ENCODE measurements around the gene METTL16.

DNA sequence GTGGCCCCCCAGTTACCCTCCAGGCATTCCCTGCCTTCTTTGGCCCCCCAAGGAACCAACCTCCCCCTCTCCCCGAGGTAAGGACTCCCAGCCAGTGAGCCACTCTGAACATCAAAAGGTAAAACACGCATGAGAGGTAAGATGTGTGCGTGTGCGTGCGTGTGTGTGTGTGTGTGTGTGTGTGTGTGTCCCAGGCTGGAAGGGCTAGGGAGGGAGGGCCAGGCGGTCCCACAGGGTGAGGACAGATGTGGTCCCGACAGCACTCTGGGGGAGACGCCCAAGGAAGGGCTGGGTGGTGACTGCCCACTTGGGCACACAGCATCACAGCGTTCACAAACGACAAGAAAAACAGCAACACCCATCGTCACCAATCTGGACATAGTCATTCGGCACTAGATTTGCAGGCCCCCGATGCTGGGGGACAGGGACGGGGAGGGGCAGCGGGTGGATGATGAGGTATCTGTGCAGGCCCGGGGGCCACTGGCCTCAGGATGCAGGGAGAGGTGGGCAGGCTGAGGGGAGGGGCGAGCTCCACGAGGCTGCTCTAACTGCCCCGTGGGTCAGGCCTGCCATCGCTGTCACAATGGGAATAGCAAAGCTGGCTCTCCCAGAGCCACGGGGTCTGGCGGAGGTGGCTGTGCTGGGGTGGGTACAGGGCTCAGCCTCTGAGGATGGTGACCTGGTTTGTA is 127.1 kb downstream of the METTL16 start:
- TF ChIP-seq, protein P1, sequence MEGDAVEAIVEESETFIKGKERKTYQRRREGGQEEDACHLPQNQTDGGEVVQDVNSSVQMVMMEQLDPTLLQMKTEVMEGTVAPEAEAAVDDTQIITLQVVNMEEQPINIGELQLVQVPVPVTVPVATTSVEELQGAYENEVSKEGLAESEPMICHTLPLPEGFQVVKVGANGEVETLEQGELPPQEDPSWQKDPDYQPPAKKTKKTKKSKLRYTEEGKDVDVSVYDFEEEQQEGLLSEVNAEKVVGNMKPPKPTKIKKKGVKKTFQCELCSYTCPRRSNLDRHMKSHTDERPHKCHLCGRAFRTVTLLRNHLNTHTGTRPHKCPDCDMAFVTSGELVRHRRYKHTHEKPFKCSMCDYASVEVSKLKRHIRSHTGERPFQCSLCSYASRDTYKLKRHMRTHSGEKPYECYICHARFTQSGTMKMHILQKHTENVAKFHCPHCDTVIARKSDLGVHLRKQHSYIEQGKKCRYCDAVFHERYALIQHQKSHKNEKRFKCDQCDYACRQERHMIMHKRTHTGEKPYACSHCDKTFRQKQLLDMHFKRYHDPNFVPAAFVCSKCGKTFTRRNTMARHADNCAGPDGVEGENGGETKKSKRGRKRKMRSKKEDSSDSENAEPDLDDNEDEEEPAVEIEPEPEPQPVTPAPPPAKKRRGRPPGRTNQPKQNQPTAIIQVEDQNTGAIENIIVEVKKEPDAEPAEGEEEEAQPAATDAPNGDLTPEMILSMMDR (IDR thresholded peaks at IDR 0.05), result no peak
- TF ChIP-seq SMC3 (IDR thresholded peaks at IDR 0.05; ENCODE audit: low read depth, low read length) (no peak), NRF1 (IDR thresholded peaks at IDR 0.05; ENCODE audit: low read depth, low read length) (no peak), POLR2AphosphoS5 (IDR thresholded peaks at IDR 0.05; ENCODE audit: low read depth, low read length) (no peak), YY1 (IDR thresholded peaks at IDR 0.05; ENCODE audit: low read depth) (no peak), TCF12 (IDR thresholded peaks at IDR 0.05) (no peak)
- TF ChIP-seq, protein P2, sequence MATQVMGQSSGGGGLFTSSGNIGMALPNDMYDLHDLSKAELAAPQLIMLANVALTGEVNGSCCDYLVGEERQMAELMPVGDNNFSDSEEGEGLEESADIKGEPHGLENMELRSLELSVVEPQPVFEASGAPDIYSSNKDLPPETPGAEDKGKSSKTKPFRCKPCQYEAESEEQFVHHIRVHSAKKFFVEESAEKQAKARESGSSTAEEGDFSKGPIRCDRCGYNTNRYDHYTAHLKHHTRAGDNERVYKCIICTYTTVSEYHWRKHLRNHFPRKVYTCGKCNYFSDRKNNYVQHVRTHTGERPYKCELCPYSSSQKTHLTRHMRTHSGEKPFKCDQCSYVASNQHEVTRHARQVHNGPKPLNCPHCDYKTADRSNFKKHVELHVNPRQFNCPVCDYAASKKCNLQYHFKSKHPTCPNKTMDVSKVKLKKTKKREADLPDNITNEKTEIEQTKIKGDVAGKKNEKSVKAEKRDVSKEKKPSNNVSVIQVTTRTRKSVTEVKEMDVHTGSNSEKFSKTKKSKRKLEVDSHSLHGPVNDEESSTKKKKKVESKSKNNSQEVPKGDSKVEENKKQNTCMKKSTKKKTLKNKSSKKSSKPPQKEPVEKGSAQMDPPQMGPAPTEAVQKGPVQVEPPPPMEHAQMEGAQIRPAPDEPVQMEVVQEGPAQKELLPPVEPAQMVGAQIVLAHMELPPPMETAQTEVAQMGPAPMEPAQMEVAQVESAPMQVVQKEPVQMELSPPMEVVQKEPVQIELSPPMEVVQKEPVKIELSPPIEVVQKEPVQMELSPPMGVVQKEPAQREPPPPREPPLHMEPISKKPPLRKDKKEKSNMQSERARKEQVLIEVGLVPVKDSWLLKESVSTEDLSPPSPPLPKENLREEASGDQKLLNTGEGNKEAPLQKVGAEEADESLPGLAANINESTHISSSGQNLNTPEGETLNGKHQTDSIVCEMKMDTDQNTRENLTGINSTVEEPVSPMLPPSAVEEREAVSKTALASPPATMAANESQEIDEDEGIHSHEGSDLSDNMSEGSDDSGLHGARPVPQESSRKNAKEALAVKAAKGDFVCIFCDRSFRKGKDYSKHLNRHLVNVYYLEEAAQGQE (IDR thresholded peaks at IDR 0.05; ENCODE audit: low read depth, low read length), result no peak

All from SK-N-SH (cell line).